Tibial artery (tissue), 4 donors: ENCODE results near the gene FNDC3B.
"Not testable (repeated sequence)": the region's sequence is repeated elsewhere in the genome, so short reads cannot be mapped to it uniquely, and the experiment has no call there.

Experiments used
- DNase-seq, 2 donors: peaks; one replicate each; pipeline ENCODE4 v3.0.0-alpha.2; 2019
- H3K27ac ChIP-seq, 2 donors: fragments of 200-600 bp; sonication (generic) in 1 of 2; 1 replicate in 1 of 2; 2 replicates in 1 of 2; pipeline ENCODE4 v1.5.1; 2018 to 2019; ENCODE audit warnings: mild to moderate bottlenecking in 1 of 2
- H3K27me3 ChIP-seq, 2 donors: fragments of 200-600 bp; sonication (generic) in 1 of 2; one replicate each; pipeline versions ENCODE4 v1.5.1 to v1.6.0; 2016 to 2019
- H3K36me3 ChIP-seq, 3 donors: fragments of 200-600 bp; sonication (generic) in 2 of 3; one replicate each; pipeline ENCODE4 v1.5.1; 2016 to 2019; ENCODE audit warnings: mild to moderate bottlenecking in 2 of 3
- H3K4me1 ChIP-seq, 4 donors: fragments of 200-600 bp; sonication (generic) in 2 of 4; 1 replicate in 3 of 4; 2 replicates in 1 of 4; pipeline ENCODE4 v1.5.1; 2016 to 2019
- H3K4me3 ChIP-seq, 2 donors: fragments of 200-600 bp; sonication (generic) in 1 of 2; 1 replicate in 1 of 2; 2 replicates in 1 of 2; pipeline ENCODE4 v1.5.1; 2018 to 2019; ENCODE audit warnings: mild to moderate bottlenecking in 2 of 2
- H3K9me3 ChIP-seq, 3 donors: fragments of 200-600 bp; sonication (generic) in 1 of 3; one replicate each; pipeline ENCODE4 v1.5.1; 2016 to 2019
- intact Hi-C: fragments of 100-400 bp; cut with DNase I; formaldehyde crosslinking; loops from one replicate; pipeline ENCODE4 v1.15.0; 2023; ENCODE audit warnings: low total_unique reads
- TF ChIP-seq, protein P1 (sequence below), 2 experiments: fragments of 200-600 bp in 1 of 2; fragments of 450-650 bp in 1 of 2; IDR thresholded peaks; one replicate each; pipeline ENCODE4 v1.5.1; 2017 to 2019; ENCODE audit warnings: antibody characterized with exemption in 2 of 2, mild to moderate bottlenecking in 1 of 2, moderate library complexity in 1 of 2

FNDC3B gene

DNA sequence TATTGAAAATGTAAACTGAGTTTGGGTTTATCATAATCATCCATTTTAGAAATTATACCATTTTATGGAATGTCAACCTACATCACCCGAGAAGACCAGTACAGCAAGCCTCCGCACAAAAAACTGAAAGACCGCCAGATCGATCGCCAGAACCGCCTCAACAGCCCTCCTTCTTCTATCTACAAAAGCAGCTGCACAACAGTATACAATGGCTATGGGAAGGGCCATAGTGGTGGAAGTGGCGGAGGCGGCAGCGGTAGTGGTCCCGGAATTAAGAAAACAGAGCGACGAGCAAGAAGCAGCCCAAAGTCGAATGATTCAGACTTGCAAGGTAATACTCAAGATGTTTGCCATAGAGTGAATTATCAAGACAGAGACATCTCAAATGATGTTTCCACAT is 211.8 kb downstream of the FNDC3B start:
- Histone ChIP-seq H3K27ac (no peak overlapping the region), H3K27me3 (no peaks in the 10 kb centered on the region), H3K36me3 (peaks cover 0 to 16% (median 16%) of the 10 kb centered on the region in 3 donors), H3K9me3 (no peaks in the 10 kb centered on the region), H3K4me3 (no peak overlapping the region), H3K4me1 (peaks cover 0 to 58% (median 23%) of the 10 kb centered on the region in 4 donors)
- intact Hi-C loops, result no loop called here
- TF ChIP-seq, protein P1, sequence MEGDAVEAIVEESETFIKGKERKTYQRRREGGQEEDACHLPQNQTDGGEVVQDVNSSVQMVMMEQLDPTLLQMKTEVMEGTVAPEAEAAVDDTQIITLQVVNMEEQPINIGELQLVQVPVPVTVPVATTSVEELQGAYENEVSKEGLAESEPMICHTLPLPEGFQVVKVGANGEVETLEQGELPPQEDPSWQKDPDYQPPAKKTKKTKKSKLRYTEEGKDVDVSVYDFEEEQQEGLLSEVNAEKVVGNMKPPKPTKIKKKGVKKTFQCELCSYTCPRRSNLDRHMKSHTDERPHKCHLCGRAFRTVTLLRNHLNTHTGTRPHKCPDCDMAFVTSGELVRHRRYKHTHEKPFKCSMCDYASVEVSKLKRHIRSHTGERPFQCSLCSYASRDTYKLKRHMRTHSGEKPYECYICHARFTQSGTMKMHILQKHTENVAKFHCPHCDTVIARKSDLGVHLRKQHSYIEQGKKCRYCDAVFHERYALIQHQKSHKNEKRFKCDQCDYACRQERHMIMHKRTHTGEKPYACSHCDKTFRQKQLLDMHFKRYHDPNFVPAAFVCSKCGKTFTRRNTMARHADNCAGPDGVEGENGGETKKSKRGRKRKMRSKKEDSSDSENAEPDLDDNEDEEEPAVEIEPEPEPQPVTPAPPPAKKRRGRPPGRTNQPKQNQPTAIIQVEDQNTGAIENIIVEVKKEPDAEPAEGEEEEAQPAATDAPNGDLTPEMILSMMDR (IDR thresholded peaks at IDR 0.05), result no peak
- no peak for DNase-seq

GRCh38 chr3:172253200-172253599 is 213.8 kb downstream of the FNDC3B start:
- Histone ChIP-seq H3K4me3 (no peak overlapping the region), H3K27me3 (no peaks in the 10 kb centered on the region), H3K4me1 (peaks cover 0 to 64% (median 34%) of the 10 kb centered on the region in 4 donors), H3K36me3 (peaks cover 0 to 16% (median 7%) of the 10 kb centered on the region in 3 donors), H3K27ac (no peak overlapping the region), H3K9me3 (no peaks in the 10 kb centered on the region)
- TF ChIP-seq, protein P1 (IDR thresholded peaks at IDR 0.05), result no peak
- no peak for DNase-seq
- intact Hi-C loops, result no loop called here

GRCh38 chr3:172254542-172254941 is 215.2 kb downstream of the FNDC3B start:
- peak overlapping the region; percentile 69 to 81 for H3K27ac ChIP-seq
- peaks cover 0 to 16% (median 7%) of the 10 kb centered on the region in 3 donors for H3K36me3 ChIP-seq
- TF ChIP-seq, protein P1 (IDR thresholded peaks at IDR 0.05), result no peak
- no peaks in the 10 kb centered on the region for H3K27me3 ChIP-seq
- H3K4me3 ChIP-seq, result no peak overlapping the region
- no peaks in the 10 kb centered on the region for H3K9me3 ChIP-seq
- DNase-seq, result no peak
- H3K4me1 ChIP-seq, result peaks cover 0 to 68% (median 45%) of the 10 kb centered on the region in 4 donors
- intact Hi-C loops, result no loop called here

DNA sequence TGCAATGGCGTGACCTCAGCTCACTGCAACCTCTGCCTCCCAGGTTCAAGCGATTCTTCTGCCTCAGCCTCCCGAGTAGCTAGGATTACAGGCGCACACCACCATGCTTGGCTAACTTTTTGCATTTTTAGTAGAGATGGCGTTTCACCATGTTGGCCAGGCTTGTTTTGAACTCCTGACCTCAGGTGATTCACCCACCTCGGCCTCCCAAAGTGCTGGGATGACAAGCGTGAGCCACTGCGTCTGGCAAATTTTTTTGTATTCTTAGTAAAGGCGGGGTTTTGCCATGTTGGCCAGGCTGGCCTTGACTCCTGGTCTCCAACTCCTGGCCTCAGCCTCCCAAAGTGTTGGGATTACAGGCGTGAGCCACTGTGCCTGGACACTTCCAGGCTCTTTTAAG is 215.9 kb downstream of the FNDC3B start:
- Histone ChIP-seq H3K4me1 (peaks cover 0 to 68% (median 53%) of the 10 kb centered on the region in 4 donors), H3K36me3 (peaks cover 0 to 16% (median 7%) of the 10 kb centered on the region in 3 donors), H3K27ac (peak overlapping the region; percentile 69 to 81)
- not testable (repeated sequence) for DNase-seq, H3K4me3 ChIP-seq, H3K27me3 ChIP-seq, H3K9me3 ChIP-seq
- intact Hi-C loops, result loop anchor here (5.0 kb wide), 1 partner anchor 43 kb away; no protein-coding TSS in a partner anchor

- DNase-seq, result peak; percentile 77 to 78
- peaks cover 0 to 15% (median 4%) of the 10 kb centered on the region in 3 donors for H3K36me3 ChIP-seq
- TF ChIP-seq, protein P1 (IDR thresholded peaks at IDR 0.05), result no peak
- no peaks in the 10 kb centered on the region for H3K27me3 ChIP-seq
- H3K27ac ChIP-seq, result peak overlapping the region; percentile 69 to 81
- H3K4me1 ChIP-seq, result peaks cover 0 to 76% (median 60%) of the 10 kb centered on the region in 4 donors
- intact Hi-C loops, result loop anchor here (5.0 kb wide), 1 partner anchor 44 kb away; no protein-coding TSS in a partner anchor
- H3K4me3 ChIP-seq, result no peak overlapping the region
- H3K9me3 ChIP-seq, result no peaks in the 10 kb centered on the region
Observed at GRCh38 chr3:172256101-172256734, 216.8 kb downstream of the FNDC3B start.

DNA sequence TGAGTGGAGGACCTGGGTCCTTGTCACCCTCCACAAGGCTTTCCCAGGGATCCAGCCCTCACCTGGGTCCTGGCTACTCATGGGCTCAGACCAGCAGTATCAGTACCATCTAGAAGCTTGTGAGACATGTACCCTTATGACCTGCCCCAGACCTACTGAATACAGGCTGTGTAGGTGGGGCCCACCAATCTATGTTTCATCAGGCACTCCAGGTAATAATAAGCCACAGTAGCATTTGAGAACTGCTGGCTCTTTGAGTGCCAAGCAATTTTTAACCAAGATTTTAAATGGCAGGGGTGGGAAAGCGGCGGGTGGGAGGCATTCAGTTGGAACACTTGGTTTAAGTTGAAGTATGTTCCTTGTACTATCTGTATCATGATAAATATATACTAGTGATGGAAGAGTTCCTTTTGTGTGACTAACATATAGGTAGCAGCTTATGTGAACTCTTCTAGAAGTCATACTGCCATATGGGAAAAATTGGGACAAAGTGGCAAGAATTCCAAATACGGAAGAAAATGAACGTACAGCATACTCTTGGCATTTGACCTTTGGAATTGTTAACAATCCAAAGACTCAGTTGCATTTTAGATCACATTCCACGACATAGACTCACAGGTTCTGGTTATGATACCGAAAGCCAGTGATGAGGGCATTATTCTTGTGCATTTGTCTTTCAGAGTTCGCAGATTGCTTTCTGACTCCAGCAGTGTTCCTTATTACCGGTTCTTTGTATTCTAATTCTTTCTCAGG is 218.4 kb downstream of the FNDC3B start:
- peaks cover 0 to 92% (median 73%) of the 10 kb centered on the region in 4 donors for H3K4me1 ChIP-seq
- no peaks in the 10 kb centered on the region for H3K9me3 ChIP-seq
- no peak overlapping the region for H3K4me3 ChIP-seq
- H3K27me3 ChIP-seq, result no peaks in the 10 kb centered on the region
- DNase-seq, result no peak
- intact Hi-C loops, result loop anchor here (5.0 kb wide), 1 partner anchor 46 kb away; no protein-coding TSS in a partner anchor
- TF ChIP-seq, protein P1 (IDR thresholded peaks at IDR 0.05), result no peak
- peak overlapping the region; percentile 69 to 81 for H3K27ac ChIP-seq
- no peaks in the 10 kb centered on the region for H3K36me3 ChIP-seq
